Measurements from ENCODE around the gene RRP8. TPM values are rescaled to one million over a fixed set of nuclear protein-coding genes. Genes with fewer than 3 reads are reported as not detected.

RRP8 gene
- total and polyA plus RNA-seq, 2 donors (not counting 1 experiment from before 2014, with no cell fraction given): 12.1 to 13.2 TPM

DNA sequence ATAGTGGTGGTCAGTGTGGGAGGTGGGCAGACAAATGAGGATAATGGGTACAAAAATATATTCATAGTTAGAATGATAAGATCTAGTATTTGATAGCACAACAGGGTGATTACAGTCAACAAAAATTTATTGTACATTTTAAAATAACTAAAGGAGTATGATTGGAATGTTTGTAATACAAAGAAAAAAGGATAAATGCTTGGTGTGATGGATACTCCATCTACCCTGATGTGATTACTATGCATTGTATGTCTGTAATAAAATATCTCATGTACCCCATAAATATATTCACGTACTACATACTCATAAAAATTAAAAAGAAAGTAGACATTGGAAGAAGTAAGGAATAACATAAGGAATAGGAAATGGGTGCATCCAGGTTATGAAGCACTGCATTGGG lies 15.4 kb downstream of the RRP8 start:
- no peaks in the 10 kb centered on the region for H3K36me3 ChIP-seq (ENCODE audit: control insufficient read depth, insufficient read depth, low read length)
- H3K9me3 ChIP-seq (ENCODE audit: control insufficient read depth, insufficient read depth, low read depth, low read length): no peaks in the 10 kb centered on the region
- no peaks in the 10 kb centered on the region for H3K4me1 ChIP-seq (ENCODE audit: control insufficient read depth, extremely low read depth, insufficient read depth, low read length)
- H3K9ac ChIP-seq (ENCODE audit: insufficient read depth, low read length): no peak overlapping the region
- H3K79me2 ChIP-seq (ENCODE audit: control insufficient read depth, insufficient read depth, low read length): no peaks in the 10 kb centered on the region
- no peak overlapping the region for H3K27ac ChIP-seq (ENCODE audit: insufficient read depth, low read length)
- no peak overlapping the region for H3K4me3 ChIP-seq (replicated peaks in 1 of 4; ENCODE audit: control extremely low read depth in 1 of 4, insufficient read depth in 1 of 4, low read depth in 3 of 4, low read length in 4 of 4)
- no peaks in the 10 kb centered on the region for H3K27me3 ChIP-seq (ENCODE audit: control insufficient read depth, insufficient read depth, low read length)
- H4K20me1 ChIP-seq (ENCODE audit: control insufficient read depth, extremely low read depth, insufficient read depth, low read length): no peaks in the 10 kb centered on the region
- H3K4me2 ChIP-seq (ENCODE audit: extremely low read depth, insufficient read depth, low read length): no peak overlapping the region
- no peak overlapping the region for H2AFZ ChIP-seq (ENCODE audit: low read length)
- no peak for TF ChIP-seq EZH2 (IDR thresholded peaks at IDR 0.05; ENCODE audit: low read length, missing control alignments)
- TF ChIP-seq, protein P1, sequence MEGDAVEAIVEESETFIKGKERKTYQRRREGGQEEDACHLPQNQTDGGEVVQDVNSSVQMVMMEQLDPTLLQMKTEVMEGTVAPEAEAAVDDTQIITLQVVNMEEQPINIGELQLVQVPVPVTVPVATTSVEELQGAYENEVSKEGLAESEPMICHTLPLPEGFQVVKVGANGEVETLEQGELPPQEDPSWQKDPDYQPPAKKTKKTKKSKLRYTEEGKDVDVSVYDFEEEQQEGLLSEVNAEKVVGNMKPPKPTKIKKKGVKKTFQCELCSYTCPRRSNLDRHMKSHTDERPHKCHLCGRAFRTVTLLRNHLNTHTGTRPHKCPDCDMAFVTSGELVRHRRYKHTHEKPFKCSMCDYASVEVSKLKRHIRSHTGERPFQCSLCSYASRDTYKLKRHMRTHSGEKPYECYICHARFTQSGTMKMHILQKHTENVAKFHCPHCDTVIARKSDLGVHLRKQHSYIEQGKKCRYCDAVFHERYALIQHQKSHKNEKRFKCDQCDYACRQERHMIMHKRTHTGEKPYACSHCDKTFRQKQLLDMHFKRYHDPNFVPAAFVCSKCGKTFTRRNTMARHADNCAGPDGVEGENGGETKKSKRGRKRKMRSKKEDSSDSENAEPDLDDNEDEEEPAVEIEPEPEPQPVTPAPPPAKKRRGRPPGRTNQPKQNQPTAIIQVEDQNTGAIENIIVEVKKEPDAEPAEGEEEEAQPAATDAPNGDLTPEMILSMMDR (conservative IDR thresholded peaks at IDR 0.05 in 1 of 2, IDR thresholded peaks at IDR 0.05 in 1 of 2; ENCODE audit: low read depth in 1 of 2, low read length in 2 of 2): no peak
- DNase-seq (ENCODE audit: low read depth in 2 of 2): no peak

DNA sequence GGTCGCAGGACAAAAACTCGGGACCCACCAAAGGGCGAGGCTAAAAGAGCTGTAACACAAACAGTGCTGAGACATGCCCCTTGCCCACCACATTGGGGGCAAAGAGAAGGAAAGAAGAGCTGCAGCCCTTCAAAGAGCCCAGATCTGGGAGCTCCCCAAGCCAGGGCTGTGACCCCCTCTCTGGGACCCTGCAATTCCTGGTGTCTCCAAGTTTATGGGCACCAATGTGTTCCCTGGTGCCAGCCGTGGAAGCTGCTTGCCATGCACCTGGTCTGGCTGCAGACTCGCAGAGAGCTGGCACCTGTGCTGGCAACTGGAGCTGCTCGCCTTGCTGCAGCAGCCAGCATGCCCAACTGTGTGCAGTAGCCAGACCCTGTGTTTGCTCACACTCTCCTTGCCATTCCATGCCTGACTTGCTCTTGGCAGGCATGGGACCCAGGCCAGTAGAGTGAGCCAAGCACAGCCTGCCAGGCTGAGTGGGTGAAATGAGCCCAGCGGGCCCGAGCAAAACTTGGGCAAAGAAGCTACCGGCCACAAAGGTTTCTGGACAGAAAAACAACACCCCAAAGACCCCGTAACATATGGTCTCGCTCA lies 16.0 kb downstream of the RRP8 start:
- no peak overlapping the region for H3K27ac ChIP-seq (ENCODE audit: insufficient read depth, low read length)

DNA sequence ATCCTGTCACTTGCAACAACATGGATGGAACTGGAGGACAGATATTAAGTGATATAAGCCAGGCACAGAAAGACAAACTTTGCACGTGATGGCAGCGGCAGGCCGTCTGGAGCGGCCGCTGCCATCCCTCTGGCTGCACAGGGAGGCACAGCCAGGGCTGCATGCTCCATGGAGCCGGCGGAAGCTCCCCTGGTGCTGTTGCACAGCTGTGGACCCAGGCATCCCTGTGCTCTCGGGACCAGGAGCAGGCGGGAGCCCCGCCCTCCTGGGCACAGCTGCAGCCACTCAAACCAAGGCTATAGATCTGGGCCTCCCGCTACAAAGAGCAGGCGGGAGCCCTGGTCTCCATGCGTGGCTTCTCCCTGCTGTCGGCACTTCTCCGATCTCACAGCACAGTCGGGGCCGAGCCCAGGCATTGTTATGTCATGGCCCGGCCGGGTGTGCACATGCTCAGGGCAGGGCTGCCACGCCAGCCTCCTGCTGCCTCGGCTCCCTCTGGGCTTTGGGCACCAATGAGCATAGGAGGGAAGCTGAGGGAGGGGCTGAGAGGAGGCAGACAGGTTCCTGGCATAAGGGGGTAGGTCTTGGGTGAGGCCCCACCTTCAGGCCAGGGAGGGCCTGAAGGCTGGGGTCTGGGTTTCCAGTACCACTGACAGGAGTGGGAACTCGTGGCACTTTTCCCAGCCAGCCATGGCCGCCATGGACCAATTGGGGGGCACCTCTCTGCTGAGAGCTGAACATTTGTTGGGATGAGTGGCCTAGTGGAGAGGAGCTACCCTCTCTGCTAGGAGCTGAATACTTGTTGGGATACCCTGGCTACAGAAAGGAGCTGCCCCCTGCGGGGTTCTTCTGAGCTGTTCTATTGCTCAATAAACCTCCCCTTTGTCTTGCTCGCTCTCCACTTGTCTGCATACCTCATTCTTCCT lies 16.7 kb downstream of the RRP8 start:
- DNase-seq (ENCODE audit: low read depth in 2 of 2): no peak
- TF ChIP-seq EZH2 (IDR thresholded peaks at IDR 0.05; ENCODE audit: low read length, missing control alignments): no peak
- TF ChIP-seq, protein P1 (conservative IDR thresholded peaks at IDR 0.05 in 1 of 2, IDR thresholded peaks at IDR 0.05 in 1 of 2; ENCODE audit: low read depth in 1 of 2, low read length in 2 of 2): no peak
- Histone ChIP-seq H3K9ac (ENCODE audit: insufficient read depth, low read length) (no peak overlapping the region), H3K4me2 (ENCODE audit: extremely low read depth, insufficient read depth, low read length) (no peak overlapping the region), H3K9me3 (ENCODE audit: control insufficient read depth, insufficient read depth, low read depth, low read length) (no peaks in the 10 kb centered on the region), H2AFZ (ENCODE audit: low read length) (no peak overlapping the region), H4K20me1 (ENCODE audit: control insufficient read depth, extremely low read depth, insufficient read depth, low read length) (no peaks in the 10 kb centered on the region), H3K27ac (ENCODE audit: insufficient read depth, low read length) (no peak overlapping the region), H3K36me3 (ENCODE audit: control insufficient read depth, insufficient read depth, low read length) (no peaks in the 10 kb centered on the region), H3K79me2 (ENCODE audit: control insufficient read depth, insufficient read depth, low read length) (no peaks in the 10 kb centered on the region), H3K27me3 (ENCODE audit: control insufficient read depth, insufficient read depth, low read length) (no peaks in the 10 kb centered on the region), H3K4me3 (replicated peaks in 1 of 4; ENCODE audit: control extremely low read depth in 1 of 4, insufficient read depth in 1 of 4, low read depth in 3 of 4, low read length in 4 of 4) (no peak overlapping the region), H3K4me1 (ENCODE audit: control insufficient read depth, extremely low read depth, insufficient read depth, low read length) (no peaks in the 10 kb centered on the region)

More for the DNA sequence above, 16.0 kb downstream of the RRP8 start:
- Histone ChIP-seq H3K9ac (ENCODE audit: insufficient read depth, low read length) (no peak overlapping the region), H3K36me3 (ENCODE audit: control insufficient read depth, insufficient read depth, low read length) (no peaks in the 10 kb centered on the region), H3K4me1 (ENCODE audit: control insufficient read depth, extremely low read depth, insufficient read depth, low read length) (no peaks in the 10 kb centered on the region), H3K27me3 (ENCODE audit: control insufficient read depth, insufficient read depth, low read length) (no peaks in the 10 kb centered on the region), H3K4me3 (replicated peaks in 1 of 4; ENCODE audit: control extremely low read depth in 1 of 4, insufficient read depth in 1 of 4, low read depth in 3 of 4, low read length in 4 of 4) (no peak overlapping the region), H3K4me2 (ENCODE audit: extremely low read depth, insufficient read depth, low read length) (no peak overlapping the region), H3K79me2 (ENCODE audit: control insufficient read depth, insufficient read depth, low read length) (no peaks in the 10 kb centered on the region), H3K9me3 (ENCODE audit: control insufficient read depth, insufficient read depth, low read depth, low read length) (no peaks in the 10 kb centered on the region), H2AFZ (ENCODE audit: low read length) (no peak overlapping the region), H4K20me1 (ENCODE audit: control insufficient read depth, extremely low read depth, insufficient read depth, low read length) (no peaks in the 10 kb centered on the region)
- no peak for TF ChIP-seq EZH2 (IDR thresholded peaks at IDR 0.05; ENCODE audit: low read length, missing control alignments)
- TF ChIP-seq, protein P1 (conservative IDR thresholded peaks at IDR 0.05 in 1 of 2, IDR thresholded peaks at IDR 0.05 in 1 of 2; ENCODE audit: low read depth in 1 of 2, low read length in 2 of 2): no peak
- no peak for DNase-seq (ENCODE audit: low read depth in 2 of 2)
